K562 (cell line): ENCODE results near the gene CHAMP1. TPM values are rescaled to one million over a fixed set of nuclear protein-coding genes. Genes with fewer than 3 reads are reported as not detected.
A peak's percentile ranks its signal among the peaks of the same experiment; 100 is the strongest.

Experiments used
- ATAC-seq: fragments of 200-7000 bp; cut with Tn5 transposase; 3 replicates; pipeline ENCODE4 v1.9.1; 2020; ENCODE audit warnings: moderate library complexity
- BruUV-seq: library from RNA; stranded (reverse); fragments of 400-500 nt; replicated peaks from 2 replicates; lab custom pipeline; 2021; lab: Mats Ljungman, UMichigan
- CTCF ChIA-PET: fragments of 300-600 bp; formaldehyde crosslinking; extraction: SDS; loops from one replicate; lab custom pipeline; 2021; ENCODE audit warnings: low intra/inter-chr PET ratio; lab: Yijun Ruan, JAX
- POLR2A ChIA-PET: fragments of 300-600, 350-650 bp; sonication (Branson Sonifier 250); formaldehyde crosslinking; extraction: SDS; loops from one replicate; lab custom pipeline; 2021; ENCODE audit warnings: antibody characterized with exemption, inconsistent platforms; lab: Yijun Ruan, JAX
- DNase-seq, 4 experiments: peaks; one replicate each; pipeline versions ENCODE4 v3.0.0 to v3.0.0-alpha.2; 2011 to 2018; ENCODE audit warnings: low spot score in 3 of 4, mixed read lengths in 3 of 4; ENCODE audit errors: extremely low read depth in 1 of 4
- FAIRE-seq: peaks from 2 replicates; lab custom pipeline; 2011; peaks lifted over from hg19 to GRCh38; lab: Jason Lieb, UNC
- H2AFZ ChIP-seq: 2 replicates; pipeline ENCODE4 v1.6.0; 2011; ENCODE audit warnings: low read depth, low read length, control low read depth, inconsistent platforms
- H3K27ac ChIP-seq: fragments of 200-600 bp; 3 replicates; pipeline ENCODE4 v1.8.0; 2011; ENCODE audit warnings: low read depth, mild to moderate bottlenecking, control low read depth, inconsistent platforms, low read length, moderate library complexity, mixed read lengths; ENCODE audit errors: extremely low read depth
- H3K27me3 ChIP-seq, 2 experiments: fragments of 300-600 bp in 1 of 2; 2 replicates in 1 of 2; 3 replicates in 1 of 2; pipeline versions ENCODE4 v1.6.0 to v1.8.0; 2011; ENCODE audit warnings: inconsistent platforms in 2 of 2, low read length in 2 of 2, mild to moderate bottlenecking in 1 of 2, mixed read lengths in 1 of 2, moderate library complexity in 1 of 2; ENCODE audit not compliant: control insufficient read depth in 2 of 2, insufficient read depth in 2 of 2
- H3K36me3 ChIP-seq: fragments of 300-600 bp; 3 replicates; pipeline ENCODE4 v1.8.0; 2011; ENCODE audit warnings: mild to moderate bottlenecking, low read length, inconsistent platforms; ENCODE audit not compliant: control insufficient read depth, insufficient read depth
- H3K4me1 ChIP-seq, 2 experiments: fragments of 200-600 bp in 1 of 2; replicated peaks in 1 of 2; 2 replicates in 1 of 2; 3 replicates in 1 of 2; pipeline versions ENCODE4 v1.5.1 to v1.8.0; 2011; ENCODE audit warnings: inconsistent platforms in 2 of 2, low read length in 2 of 2, mild to moderate bottlenecking in 1 of 2, mixed read lengths in 1 of 2, moderate library complexity in 1 of 2; ENCODE audit not compliant: control insufficient read depth in 2 of 2, insufficient read depth in 2 of 2
- H3K4me2 ChIP-seq: 2 replicates; pipeline ENCODE4 v1.6.1; 2011; ENCODE audit warnings: low read length, control low read depth, inconsistent platforms, mixed read lengths; ENCODE audit not compliant: insufficient read depth
- H3K4me3 ChIP-seq: fragments of 200-600 bp; sonication (generic), shearing (Covaris generic); 2 replicates; pipeline ENCODE4 v1.5.1; 2016; ENCODE audit warnings: control low read depth, inconsistent platforms
- H3K79me2 ChIP-seq: fragments of 200-600 bp; 3 replicates; pipeline ENCODE4 v1.8.0; 2011; ENCODE audit warnings: low read length, inconsistent platforms; ENCODE audit not compliant: control insufficient read depth, insufficient read depth
- H3K9ac ChIP-seq, 2 experiments: 2 replicates each; pipeline versions ENCODE4 v1.6.0 to v1.6.1; 2011; ENCODE audit warnings: low read depth in 2 of 2, low read length in 2 of 2, control low read depth in 1 of 2, inconsistent platforms in 1 of 2, mild to moderate bottlenecking in 1 of 2, mixed read lengths in 1 of 2; ENCODE audit not compliant: insufficient read depth in 1 of 2
- H3K9me1 ChIP-seq: one replicate; pipeline ENCODE4 v1.6.0; 2011; ENCODE audit warnings: inconsistent platforms, mild to moderate bottlenecking, low read length, moderate library complexity; ENCODE audit not compliant: control insufficient read depth, insufficient read depth
- H3K9me3 ChIP-seq: replicated peaks from 2 replicates; pipeline ENCODE4 v1.5.1; 2011; ENCODE audit warnings: low read depth, low read length, inconsistent platforms; ENCODE audit not compliant: control insufficient read depth, insufficient read depth
- H4K20me1 ChIP-seq: replicated peaks from 2 replicates; pipeline ENCODE4 v1.6.1; 2011; ENCODE audit warnings: low read length, inconsistent platforms, mixed read lengths; ENCODE audit not compliant: control insufficient read depth, insufficient read depth
- ARID1B ChIP-seq: fragments of 450-650 bp; IDR thresholded peaks from 2 replicates; pipeline ENCODE4 v1.6.1; 2016; ENCODE audit warnings: antibody characterized with exemption, mild to moderate bottlenecking, inconsistent platforms
- CBFA2T2 ChIP-seq: fragments of 450-650 bp; conservative IDR thresholded peaks from 2 replicates; pipeline ENCODE4 v1.6.1; 2017; ENCODE audit warnings: mild to moderate bottlenecking
- EGR1 ChIP-seq: fragments of 450-650 bp; conservative IDR thresholded peaks from 2 replicates; pipeline ENCODE4 v1.6.1; 2017; ENCODE audit warnings: mild to moderate bottlenecking
- EP300 ChIP-seq: IDR thresholded peaks from 2 replicates; pipeline ENCODE4 v1.6.1; 2012; ENCODE audit warnings: low read length, improper control_type of control experiment
- GABPB1 ChIP-seq: sonication (generic); formaldehyde crosslinking; IDR thresholded peaks from 2 replicates; pipeline ENCODE4 v1.8.0; 2022; ENCODE audit warnings: mild to moderate bottlenecking, missing genetic modification reagents
- HDAC1 ChIP-seq, 2 experiments: fragments of 450-650 bp; IDR thresholded peaks; 2 replicates each; pipeline ENCODE4 v1.6.1; 2016 to 2017; ENCODE audit warnings: inconsistent platforms in 1 of 2, mild to moderate bottlenecking in 1 of 2, moderate library complexity in 1 of 2
- HMBOX1 ChIP-seq: sonication (generic); IDR thresholded peaks from 2 replicates; pipeline ENCODE4 v1.6.1; 2016
- HMG20A ChIP-seq: fragments of 450-650 bp; formaldehyde crosslinking; conservative IDR thresholded peaks from 2 replicates; pipeline ENCODE4 v1.4.0; 2020; ENCODE audit warnings: mild to moderate bottlenecking, mixed read lengths
- MEIS2 ChIP-seq: fragments of 450-650 bp; IDR thresholded peaks from 2 replicates; pipeline ENCODE4 v1.6.1; 2014; ENCODE audit warnings: mild to moderate bottlenecking; ENCODE audit not compliant: partially characterized antibody
- NCOR1 ChIP-seq: fragments of 450-650 bp; IDR thresholded peaks from 2 replicates; pipeline ENCODE4 v1.6.1; 2016; ENCODE audit warnings: mild to moderate bottlenecking, moderate library complexity
- NFIC ChIP-seq: fragments of 450-650 bp; IDR thresholded peaks from 2 replicates; pipeline ENCODE4 v1.6.1; 2017; ENCODE audit warnings: mild to moderate bottlenecking, inconsistent platforms
- TCF3 ChIP-seq: sonication (generic); formaldehyde crosslinking; IDR thresholded peaks from 2 replicates; pipeline ENCODE4 v1.4.0; 2020; ENCODE audit warnings: mild to moderate bottlenecking, missing genetic modification reagents
- TEAD4 ChIP-seq, 2 experiments: sonication (generic) in 1 of 2; formaldehyde crosslinking in 1 of 2; IDR thresholded peaks; 2 replicates each; pipeline versions ENCODE4 v1.6.1 to v1.8.0; 2012 to 2022; ENCODE audit warnings: borderline replicate concordance in 1 of 2, inconsistent platforms in 1 of 2, low read length in 1 of 2, mild to moderate bottlenecking in 1 of 2, missing genetic modification reagents in 1 of 2
- ZNF592 ChIP-seq: fragments of 450-650 bp; IDR thresholded peaks from 2 replicates; pipeline ENCODE4 v1.6.1; 2017; ENCODE audit warnings: antibody characterized with exemption, mild to moderate bottlenecking
- in situ Hi-C: fragments of 300-500 bp; cut with MboI; formaldehyde crosslinking; loops from 4 replicates; pipeline ENCODE4 v1.15.0; 2018; ENCODE audit warnings: inconsistent platforms, mixed read lengths
- intact Hi-C: fragments of 100-400 bp; cut with micrococcal nuclease; formaldehyde crosslinking; loops from 2 replicates; pipeline ENCODE4 v1.14.2; 2022
- polyA plus RNA-seq, 8 experiments: library from polyadenylated mRNA; depleted of rRNA in 4 of 8; stranded (reverse) in 5 of 8; unstranded in 3 of 8; fragments of >200 nt; fragmentation: Nextera tagmentation in 2 of 8; fragmentation: Illumina TruSeq in 1 of 8; extraction: Ambion mirVana in 2 of 8; extraction: Trizol in 1 of 8; gene quantifications; 2 replicates each; pipeline versions ENCODE4 v1.2.1 to v1.2.3, GENCODE V29; 2011 to 2014; ENCODE audit warnings: inconsistent platforms in 1 of 8, missing spikeins in 1 of 8
- total RNA-seq, 7 experiments: library from RNA; depleted of rRNA in 6 of 7; stranded (reverse); fragments of >200 nt in 6 of 7; fragmentation: Illumina TruSeq in 2 of 7; extraction: Trizol in 2 of 7; gene quantifications; 2 replicates each; pipeline versions ENCODE4 v1.2.1 to v1.2.3, GENCODE V29; 2011 to 2021; ENCODE audit warnings: low replicate concordance in 1 of 7
- TF ChIP-seq, protein P1 (sequence below): fragments of 450-650 bp; formaldehyde crosslinking; IDR thresholded peaks from 2 replicates; pipeline ENCODE4 v1.4.0; 2020; ENCODE audit warnings: mild to moderate bottlenecking, moderate library complexity
- TF ChIP-seq, protein P2 (sequence below): fragments of 450-650 bp; IDR thresholded peaks from 2 replicates; pipeline ENCODE4 v1.6.1; 2016

CHAMP1 gene
- total and polyA plus RNA-seq, 9 of the 15 experiments (the other 6 are each of a cell fraction or from before 2014, with no cell fraction given), result 0.70 to 40.6 (median 15.3) TPM

DNA sequence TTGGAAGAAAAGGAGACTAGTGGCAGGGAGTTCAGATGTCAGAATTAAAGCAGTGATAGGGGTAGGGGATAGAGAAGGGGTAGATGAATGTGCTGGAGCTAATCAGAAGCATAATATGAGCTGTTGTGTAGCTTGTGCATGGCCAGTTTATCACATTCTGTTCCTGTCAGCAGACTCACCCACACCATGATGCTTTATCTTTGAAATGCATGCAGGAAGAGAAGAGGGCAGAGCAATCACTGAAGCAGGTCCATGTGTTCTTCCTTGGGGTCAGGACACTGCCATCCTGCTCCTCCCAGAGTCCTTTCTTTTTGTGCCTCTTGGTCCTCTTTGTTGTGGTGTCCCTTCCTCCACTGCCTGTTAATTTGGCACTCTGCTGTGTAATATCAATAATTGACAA lies 5.8 kb downstream of the CHAMP1 start:
- H3K9me3 ChIP-seq, result no peaks in the 10 kb centered on the region
- peaks cover 12% of the 10 kb centered on the region; the same call in 1 of the 2 replicates for H4K20me1 ChIP-seq
- no peaks in the 10 kb centered on the region for H3K27me3 ChIP-seq
- H3K36me3 ChIP-seq, result peaks cover 51% of the 10 kb centered on the region
- ATAC-seq (peak; percentile 74), DNase-seq (peak in 2 of 4 experiments; percentile 50 to 70), FAIRE-seq (peak; percentile 89)
- H3K9ac ChIP-seq, result peak overlapping the region in 1 of 2 experiments; percentile 26; a peak in 2 of 4 replicates
- H3K4me3 ChIP-seq, result no peak overlapping the region
- POLR2A ChIA-PET, result interaction anchor here (0.9 to 1.0 kb wide), 2 partner anchors 8 to 17 kb away, joined by 3 read pairs; no protein-coding TSS in a partner anchor
- H3K27ac ChIP-seq, result peak overlapping the region; percentile 17; the same call in 1 of the 3 replicates
- no peak overlapping the region for H2AFZ ChIP-seq
- CTCF ChIA-PET, result no interaction called here
- H3K4me2 ChIP-seq, result peak overlapping the region; percentile 26
- no TSS peak for BruUV-seq
- in situ Hi-C loops (no loop called here), intact Hi-C loops (no loop called here)
- peaks cover 5% of the 10 kb centered on the region for H3K9me1 ChIP-seq
- H3K79me2 ChIP-seq, result peaks cover 83% of the 10 kb centered on the region
- peaks cover 20 to 22% of the 10 kb centered on the region in 2 experiments; a peak in 4 of 5 replicates for H3K4me1 ChIP-seq
- TF ChIP-seq, protein P1, sequence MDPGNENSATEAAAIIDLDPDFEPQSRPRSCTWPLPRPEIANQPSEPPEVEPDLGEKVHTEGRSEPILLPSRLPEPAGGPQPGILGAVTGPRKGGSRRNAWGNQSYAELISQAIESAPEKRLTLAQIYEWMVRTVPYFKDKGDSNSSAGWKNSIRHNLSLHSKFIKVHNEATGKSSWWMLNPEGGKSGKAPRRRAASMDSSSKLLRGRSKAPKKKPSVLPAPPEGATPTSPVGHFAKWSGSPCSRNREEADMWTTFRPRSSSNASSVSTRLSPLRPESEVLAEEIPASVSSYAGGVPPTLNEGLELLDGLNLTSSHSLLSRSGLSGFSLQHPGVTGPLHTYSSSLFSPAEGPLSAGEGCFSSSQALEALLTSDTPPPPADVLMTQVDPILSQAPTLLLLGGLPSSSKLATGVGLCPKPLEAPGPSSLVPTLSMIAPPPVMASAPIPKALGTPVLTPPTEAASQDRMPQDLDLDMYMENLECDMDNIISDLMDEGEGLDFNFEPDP (CRISPR knock-in tag), result no peak
- no peak for TF ChIP-seq GABPB1 (CRISPR knock-in tag)
- TF ChIP-seq EP300, result peak; percentile 23; the same call in 1 of the 2 replicates
- no peak for TF ChIP-seq HMG20A (CRISPR knock-in tag)
- 0 out of 2 replicates have a peak, but pooled peaks have one; percentile 24 for TF ChIP-seq ZNF592
- peak; percentile 61 for TF ChIP-seq ARID1B
- TF ChIP-seq NCOR1, result peak; percentile 65; the same call in 1 of the 2 replicates
- no peak for TF ChIP-seq HMBOX1
- TF ChIP-seq EGR1, result 0 out of 2 replicates have a peak, but pooled peaks have one; percentile 27
- TF ChIP-seq, protein P2, sequence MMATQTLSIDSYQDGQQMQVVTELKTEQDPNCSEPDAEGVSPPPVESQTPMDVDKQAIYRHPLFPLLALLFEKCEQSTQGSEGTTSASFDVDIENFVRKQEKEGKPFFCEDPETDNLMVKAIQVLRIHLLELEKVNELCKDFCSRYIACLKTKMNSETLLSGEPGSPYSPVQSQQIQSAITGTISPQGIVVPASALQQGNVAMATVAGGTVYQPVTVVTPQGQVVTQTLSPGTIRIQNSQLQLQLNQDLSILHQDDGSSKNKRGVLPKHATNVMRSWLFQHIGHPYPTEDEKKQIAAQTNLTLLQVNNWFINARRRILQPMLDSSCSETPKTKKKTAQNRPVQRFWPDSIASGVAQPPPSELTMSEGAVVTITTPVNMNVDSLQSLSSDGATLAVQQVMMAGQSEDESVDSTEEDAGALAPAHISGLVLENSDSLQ, result peak; percentile 24; the same call in 1 of the 2 replicates
- peak; percentile 32; the same call in 1 of the 2 replicates for TF ChIP-seq TEAD4 (IDR thresholded peaks at IDR 0.05; ENCODE audit: low read length)
- TF ChIP-seq TEAD4 (CRISPR knock-in tag; IDR thresholded peaks at IDR 0.05; ENCODE audit: borderline replicate concordance), result no peak
- TF ChIP-seq NFIC, result peak; percentile 15; the same call in 1 of the 2 replicates
- TF ChIP-seq MEIS2, result peak; percentile 41
- peak; percentile 73 for TF ChIP-seq TCF3
- TF ChIP-seq CBFA2T2, result peak; percentile 77
- peak in 1 of 2 experiments; percentile 47; a peak in 1 of 4 replicates for TF ChIP-seq HDAC1 (IDR thresholded peaks at IDR 0.05)
